HG02642 (cell line): ENCODE results near the gene GALK1.
"Not testable (repeated sequence)": the region's sequence is repeated elsewhere in the genome, so short reads cannot be mapped to it uniquely, and the experiment has no call there.

Experiments used
- ATAC-seq: cut with Tn5 transposase; IDR thresholded peaks from one replicate; pipeline ENCODE4 v1.9.1; 2021; ENCODE audit warnings: mild to moderate bottlenecking; ENCODE audit not compliant: unreplicated experiment, poor library complexity

GALK1 gene

GRCh38 chr17:75784473-75785015 lies 19.6 kb upstream of the GALK1 start, which contains the start of gene UNK:
TSS of gene UNK (plus strand) at chr17:75784806. CDS start at chr17:75784881, 75 bp downstream.
- ATAC-seq, result peak; percentile 65

- ATAC-seq, result peak; percentile 0
These were observed 18.9 kb upstream of the GALK1 start for GRCh38 chr17:75783803-75784472.

GRCh38 chr17:75783069-75783783 lies 18.2 kb upstream of the GALK1 start:
- no peak for ATAC-seq

- no peak for ATAC-seq
These were observed 15.2 kb upstream of the GALK1 start for GRCh38 chr17:75779987-75780889.

GRCh38 chr17:75779250-75779986 lies 14.4 kb upstream of the GALK1 start:
- peak; percentile 68 for ATAC-seq

- peak; percentile 13 for ATAC-seq
These were observed 13.9 kb upstream of the GALK1 start for GRCh38 chr17:75778861-75779249.

GRCh38 chr17:75778066-75778860 lies 13.3 kb upstream of the GALK1 start:
- ATAC-seq, result not testable (repeated sequence)

- ATAC-seq, result no peak
These were observed 12.4 kb upstream of the GALK1 start for GRCh38 chr17:75777296-75777922.

GRCh38 chr17:75776386-75777295 lies 11.6 kb upstream of the GALK1 start:
- ATAC-seq, result no peak

GRCh38 chr17:75774991-75775668 lies 10.1 kb upstream of the GALK1 start:
- ATAC-seq, result no peak

GRCh38 chr17:75774471-75774990 lies 9.5 kb upstream of the GALK1 start:
- ATAC-seq, result no peak

GRCh38 chr17:75773808-75774470 lies 8.9 kb upstream of the GALK1 start:
- no peak for ATAC-seq

GRCh38 chr17:75773121-75773807 lies 8.3 kb upstream of the GALK1 start:
- ATAC-seq, result no peak

GRCh38 chr17:75771334-75772281 lies 6.6 kb upstream of the GALK1 start:
- ATAC-seq, result no peak

- no peak for ATAC-seq
These were observed 4.5 kb upstream of the GALK1 start for GRCh38 chr17:75769536-75769935.
